Measurements from ENCODE around the gene HSPB6.
"Not testable (repeated sequence)": the region's sequence is repeated elsewhere in the genome, so short reads cannot be mapped to it uniquely, and the experiment has no call there.

Gene HSPB6

GRCh38 chr19:35773020-35773806 is 16.4 kb upstream of the HSPB6 start:
- Histone ChIP-seq H3K27me3 (replicated peaks in 2 of 5; ENCODE audit: control insufficient read depth in 4 of 5, insufficient read depth in 5 of 5, low read length in 4 of 5) (no peaks in the 10 kb centered on the region), H3K4me3 (ENCODE audit: control insufficient read depth in 1 of 7, extremely low read depth in 1 of 7, insufficient read depth in 4 of 7, low read depth in 2 of 7, low read length in 6 of 7) (no peak overlapping the region), H3K36me3 (ENCODE audit: control insufficient read depth in 4 of 4, insufficient read depth in 4 of 4, low read length in 3 of 4) (peaks cover 1 to 11% (median 5%) of the 10 kb centered on the region in 4 experiments), H3K4me1 (ENCODE audit: control extremely low read depth in 1 of 4, control insufficient read depth in 4 of 4, insufficient read depth in 4 of 4, low read length in 3 of 4) (peaks cover 0 to 18% (median 12%) of the 10 kb centered on the region in 4 experiments), H3K27ac (ENCODE audit: insufficient read depth in 1 of 2, low read depth in 1 of 2, low read length in 2 of 2, poor library complexity in 1 of 2, severe bottlenecking in 2 of 2) (no peak overlapping the region), H3K9me3 (ENCODE audit: control extremely low read depth in 1 of 5, control insufficient read depth in 4 of 5, insufficient read depth in 2 of 5, low read depth in 1 of 5, low read length in 4 of 5) (no peaks in the 10 kb centered on the region)
- ChIA-PET POLR2A (no interaction called here), CTCF (interaction anchor here (1.4 kb wide), 1 partner anchor 47 kb away, joined by 5 read pairs; no protein-coding TSS in a partner anchor)
- DNase-seq = no peak
- WGBS (ENCODE audit: insufficient coverage) = 92% methylated on average over 8 of the region's 9 CpGs

GRCh38 chr19:35772362-35772761 is 15.5 kb upstream of the HSPB6 start:
- H3K27me3 ChIP-seq (replicated peaks in 2 of 5; ENCODE audit: control insufficient read depth in 4 of 5, insufficient read depth in 5 of 5, low read length in 4 of 5); H3K9me3 ChIP-seq (ENCODE audit: control extremely low read depth in 1 of 5, control insufficient read depth in 4 of 5, insufficient read depth in 2 of 5, low read depth in 1 of 5, low read length in 4 of 5); H3K4me3 ChIP-seq (ENCODE audit: control insufficient read depth in 1 of 7, extremely low read depth in 1 of 7, insufficient read depth in 4 of 7, low read depth in 2 of 7, low read length in 6 of 7); DNase-seq; H3K27ac ChIP-seq (ENCODE audit: insufficient read depth in 1 of 2, low read depth in 1 of 2, low read length in 2 of 2, poor library complexity in 1 of 2, severe bottlenecking in 2 of 2); POLR2A ChIA-PET; H3K36me3 ChIP-seq (ENCODE audit: control insufficient read depth in 4 of 4, insufficient read depth in 4 of 4, low read length in 3 of 4): not testable (repeated sequence)
- peaks cover 0 to 19% (median 13%) of the 10 kb centered on the region in 4 experiments for H3K4me1 ChIP-seq (ENCODE audit: control extremely low read depth in 1 of 4, control insufficient read depth in 4 of 4, insufficient read depth in 4 of 4, low read length in 3 of 4)
- 96% methylated on average over 4 of the region's 5 CpGs for WGBS (ENCODE audit: insufficient coverage)
- CTCF ChIA-PET = interaction anchor here (1.4 kb wide), 1 partner anchor 47 kb away, joined by 5 read pairs; no protein-coding TSS in a partner anchor

GRCh38 chr19:35768082-35768421 is 11.2 kb upstream of the HSPB6 start:
- DNase-seq = no peak
- ChIA-PET POLR2A (no interaction called here), CTCF (no interaction called here)
- no peak overlapping the region for H3K27ac ChIP-seq (ENCODE audit: insufficient read depth in 1 of 2, low read depth in 1 of 2, low read length in 2 of 2, poor library complexity in 1 of 2, severe bottlenecking in 2 of 2)
- peaks cover 0 to 29% (median 18%) of the 10 kb centered on the region in 4 experiments for H3K36me3 ChIP-seq (ENCODE audit: control insufficient read depth in 4 of 4, insufficient read depth in 4 of 4, low read length in 3 of 4)
- H3K9me3 ChIP-seq (ENCODE audit: control extremely low read depth in 1 of 5, control insufficient read depth in 4 of 5, insufficient read depth in 2 of 5, low read depth in 1 of 5, low read length in 4 of 5) = no peaks in the 10 kb centered on the region
- no peaks in the 10 kb centered on the region for H3K27me3 ChIP-seq (replicated peaks in 2 of 5; ENCODE audit: control insufficient read depth in 4 of 5, insufficient read depth in 5 of 5, low read length in 4 of 5)
- no peak overlapping the region for H3K4me3 ChIP-seq (ENCODE audit: control insufficient read depth in 1 of 7, extremely low read depth in 1 of 7, insufficient read depth in 4 of 7, low read depth in 2 of 7, low read length in 6 of 7)
- peaks cover 0 to 5% (median under 1%) of the 10 kb centered on the region in 4 experiments for H3K4me1 ChIP-seq (ENCODE audit: control extremely low read depth in 1 of 4, control insufficient read depth in 4 of 4, insufficient read depth in 4 of 4, low read length in 3 of 4)
- WGBS (ENCODE audit: insufficient coverage) = 95% methylated on average over 13 of the region's 15 CpGs

- Histone ChIP-seq H3K4me1 (ENCODE audit: control extremely low read depth in 1 of 4, control insufficient read depth in 4 of 4, insufficient read depth in 4 of 4, low read length in 3 of 4) (peaks cover 0 to 5% (median under 1%) of the 10 kb centered on the region in 4 experiments), H3K4me3 (ENCODE audit: control insufficient read depth in 1 of 7, extremely low read depth in 1 of 7, insufficient read depth in 4 of 7, low read depth in 2 of 7, low read length in 6 of 7) (no peak overlapping the region), H3K9me3 (ENCODE audit: control extremely low read depth in 1 of 5, control insufficient read depth in 4 of 5, insufficient read depth in 2 of 5, low read depth in 1 of 5, low read length in 4 of 5) (no peaks in the 10 kb centered on the region), H3K36me3 (ENCODE audit: control insufficient read depth in 4 of 4, insufficient read depth in 4 of 4, low read length in 3 of 4) (peaks cover 0 to 29% (median 18%) of the 10 kb centered on the region in 4 experiments), H3K27me3 (replicated peaks in 2 of 5; ENCODE audit: control insufficient read depth in 4 of 5, insufficient read depth in 5 of 5, low read length in 4 of 5) (no peaks in the 10 kb centered on the region), H3K27ac (ENCODE audit: insufficient read depth in 1 of 2, low read depth in 1 of 2, low read length in 2 of 2, poor library complexity in 1 of 2, severe bottlenecking in 2 of 2) (no peak overlapping the region)
- 90% methylated on average over 32 of the region's 34 CpGs for WGBS (ENCODE audit: insufficient coverage)
- DNase-seq = no peak
- CTCF ChIA-PET = interaction anchor here (1.5 kb wide), 1 partner anchor 53 kb away, joined by 3 read pairs; no protein-coding TSS in a partner anchor
- POLR2A ChIA-PET = no interaction called here
Observed at GRCh38 chr19:35767288-35768081, 10.7 kb upstream of the HSPB6 start.

GRCh38 chr19:35766571-35767104 is 9.8 kb upstream of the HSPB6 start:
- peaks cover 0 to 36% (median 24%) of the 10 kb centered on the region in 4 experiments for H3K36me3 ChIP-seq (ENCODE audit: control insufficient read depth in 4 of 4, insufficient read depth in 4 of 4, low read length in 3 of 4)
- no peaks in the 10 kb centered on the region for H3K27me3 ChIP-seq (replicated peaks in 2 of 5; ENCODE audit: control insufficient read depth in 4 of 5, insufficient read depth in 5 of 5, low read length in 4 of 5)
- WGBS (ENCODE audit: insufficient coverage) = 100% methylated on average over 7 of the region's 11 CpGs
- ChIA-PET CTCF (interaction anchor here (1.5 kb wide), 1 partner anchor 54 kb away, joined by 3 read pairs; no protein-coding TSS in a partner anchor), POLR2A (no interaction called here)
- H3K4me3 ChIP-seq (ENCODE audit: control insufficient read depth in 1 of 7, extremely low read depth in 1 of 7, insufficient read depth in 4 of 7, low read depth in 2 of 7, low read length in 6 of 7) = no peak overlapping the region
- H3K4me1 ChIP-seq (ENCODE audit: control extremely low read depth in 1 of 4, control insufficient read depth in 4 of 4, insufficient read depth in 4 of 4, low read length in 3 of 4) = peaks cover 0 to 5% (median under 1%) of the 10 kb centered on the region in 4 experiments
- H3K27ac ChIP-seq (ENCODE audit: insufficient read depth in 1 of 2, low read depth in 1 of 2, low read length in 2 of 2, poor library complexity in 1 of 2, severe bottlenecking in 2 of 2) = no peak overlapping the region
- no peak for DNase-seq
- H3K9me3 ChIP-seq (ENCODE audit: control extremely low read depth in 1 of 5, control insufficient read depth in 4 of 5, insufficient read depth in 2 of 5, low read depth in 1 of 5, low read length in 4 of 5) = no peaks in the 10 kb centered on the region

- CTCF ChIA-PET = no interaction called here
- no peaks in the 10 kb centered on the region for H3K27me3 ChIP-seq (replicated peaks in 2 of 5; ENCODE audit: control insufficient read depth in 4 of 5, insufficient read depth in 5 of 5, low read length in 4 of 5)
- DNase-seq = no peak
- H3K9me3 ChIP-seq (ENCODE audit: control extremely low read depth in 1 of 5, control insufficient read depth in 4 of 5, insufficient read depth in 2 of 5, low read depth in 1 of 5, low read length in 4 of 5) = peaks cover 0 to 1% (median 0%) of the 10 kb centered on the region in 5 experiments
- 99% methylated on average over 13 of the region's 17 CpGs for WGBS (ENCODE audit: insufficient coverage)
- H3K27ac ChIP-seq (ENCODE audit: insufficient read depth in 1 of 2, low read depth in 1 of 2, low read length in 2 of 2, poor library complexity in 1 of 2, severe bottlenecking in 2 of 2) = no peak overlapping the region
- no peak overlapping the region for H3K4me3 ChIP-seq (ENCODE audit: control insufficient read depth in 1 of 7, extremely low read depth in 1 of 7, insufficient read depth in 4 of 7, low read depth in 2 of 7, low read length in 6 of 7)
- peaks cover 0 to 43% (median 27%) of the 10 kb centered on the region in 4 experiments for H3K36me3 ChIP-seq (ENCODE audit: control insufficient read depth in 4 of 4, insufficient read depth in 4 of 4, low read length in 3 of 4)
- POLR2A ChIA-PET = no interaction called here
- H3K4me1 ChIP-seq (ENCODE audit: control extremely low read depth in 1 of 4, control insufficient read depth in 4 of 4, insufficient read depth in 4 of 4, low read length in 3 of 4) = peaks cover 0 to 5% (median under 1%) of the 10 kb centered on the region in 4 experiments
Observed at GRCh38 chr19:35764432-35765315, 7.8 kb upstream of the HSPB6 start.
